ENCODE data around the gene SLC6A8. TPM values are rescaled to one million over a fixed set of nuclear protein-coding genes. Genes with fewer than 3 reads are reported as not detected.
"Not testable (repeated sequence)": the region's sequence is repeated elsewhere in the genome, so short reads cannot be mapped to it uniquely, and the experiment has no call there.

The SLC6A8 gene
- total RNA-seq, 1 donor from 2014 or later = 22.0 TPM

- DNase-seq = no peak
Observed at GRCh38 chrX:153693216-153694086, 5.7 kb downstream of the SLC6A8 start.

DNA sequence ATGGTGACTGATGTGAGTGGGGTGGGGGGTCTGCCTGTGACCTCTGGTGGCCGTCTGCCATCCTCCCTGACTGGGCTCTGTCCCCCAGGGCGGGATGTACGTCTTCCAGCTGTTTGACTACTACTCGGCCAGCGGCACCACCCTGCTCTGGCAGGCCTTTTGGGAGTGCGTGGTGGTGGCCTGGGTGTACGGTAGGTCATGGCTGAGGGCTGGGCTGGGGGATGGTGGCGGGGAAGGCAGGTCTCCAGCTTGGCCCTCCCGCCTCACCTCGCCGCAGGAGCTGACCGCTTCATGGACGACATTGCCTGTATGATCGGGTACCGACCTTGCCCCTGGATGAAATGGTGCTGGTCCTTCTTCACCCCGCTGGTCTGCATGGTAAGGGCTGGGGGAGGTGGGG, 6.5 kb downstream of the SLC6A8 start:
- DNase-seq = not testable (repeated sequence)

- no peak for DNase-seq
Observed at GRCh38 chrX:153694687-153695270, 7.1 kb downstream of the SLC6A8 start.

- DNase-seq = no peak
Observed at GRCh38 chrX:153696100-153696499, 8.4 kb downstream of the SLC6A8 start.

DNA sequence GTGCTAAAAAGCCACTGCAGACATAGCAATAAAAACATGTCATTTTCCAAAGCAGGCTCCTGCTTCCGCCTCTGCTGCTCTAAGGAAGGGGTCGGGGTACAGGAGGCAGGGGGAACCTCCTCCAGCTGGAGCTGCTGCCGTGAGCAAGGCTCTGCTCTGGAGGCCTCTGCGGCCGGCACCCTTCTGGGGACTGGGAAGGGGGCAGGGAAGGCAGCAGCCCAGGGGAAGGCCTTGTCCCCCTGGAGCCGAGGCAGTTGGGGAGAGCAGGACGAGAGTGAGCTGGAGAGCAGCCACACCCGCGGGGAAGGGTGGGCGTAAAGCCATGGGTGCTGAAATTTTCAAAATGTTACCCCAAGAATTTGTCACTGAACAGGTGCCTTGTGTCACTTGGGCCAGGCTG, 8.8 kb downstream of the SLC6A8 start:
- DNase-seq = not testable (repeated sequence)

DNA sequence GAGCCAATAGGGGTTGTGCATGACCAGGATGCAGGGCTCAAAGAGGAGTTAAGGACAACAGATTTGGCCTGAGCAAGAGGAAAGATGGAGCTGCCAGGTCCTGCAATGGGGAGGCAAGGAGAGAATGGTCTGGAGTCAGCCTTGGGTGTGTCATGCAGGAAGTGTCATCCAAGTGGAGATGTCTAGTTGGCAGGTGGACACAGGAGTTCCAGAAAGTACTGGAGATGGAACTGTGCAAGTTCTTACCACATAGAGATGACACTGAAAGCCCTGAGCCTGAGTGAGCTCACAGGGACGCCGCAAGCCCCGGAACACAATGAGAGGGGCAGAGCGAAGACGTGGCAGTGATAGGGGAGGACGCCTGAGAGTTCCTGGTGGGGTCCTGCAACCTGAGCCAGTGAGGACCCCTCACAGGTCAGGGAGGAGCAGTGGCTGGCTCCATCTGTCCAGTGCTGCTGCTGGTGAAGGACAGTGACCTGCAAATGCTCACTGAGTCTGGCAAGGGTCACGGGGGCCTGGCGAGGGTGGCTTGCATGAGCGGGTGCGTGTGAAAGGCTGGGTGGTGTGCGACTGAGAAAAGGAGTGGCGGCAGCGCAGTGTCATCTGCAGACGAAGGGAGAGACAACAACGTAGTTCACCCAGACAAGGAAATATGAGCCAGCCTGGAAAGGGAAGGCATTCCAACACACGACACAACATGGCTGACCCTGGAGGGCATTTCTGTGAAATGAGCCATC, 9.4 kb downstream of the SLC6A8 start:
- not testable (repeated sequence) for DNase-seq

GRCh38 chrX:153697924-153698865, 10.5 kb downstream of the SLC6A8 start:
- no peak for DNase-seq

DNA sequence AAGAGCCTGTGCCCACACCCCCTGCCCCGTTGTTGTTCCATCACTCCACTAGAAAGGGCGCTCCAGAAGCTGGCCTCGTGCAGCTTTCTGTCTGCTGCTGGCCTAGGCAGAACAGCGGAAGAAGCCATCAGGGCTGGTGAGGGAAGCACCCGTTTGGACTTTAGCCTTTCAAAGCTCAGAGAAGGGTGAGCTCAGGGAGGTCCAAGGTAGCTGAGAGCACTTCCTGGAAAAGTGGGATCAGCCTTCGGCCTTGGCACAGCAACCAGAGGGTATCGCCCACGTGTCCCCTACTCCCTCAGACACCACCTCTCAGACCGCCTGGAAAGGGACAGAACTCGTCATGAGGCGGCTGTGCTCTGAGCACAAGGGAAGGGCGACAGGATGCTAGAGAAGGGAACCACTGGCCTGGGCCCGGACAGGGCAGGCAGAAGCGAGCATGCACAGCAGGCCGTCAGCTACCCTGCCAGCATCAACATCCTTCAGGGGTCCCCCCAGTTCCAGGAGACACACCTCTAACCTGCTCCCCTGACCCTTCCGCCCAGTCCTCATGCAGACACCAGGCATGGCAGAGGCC, 11.6 kb downstream of the SLC6A8 start:
- not testable (repeated sequence) for DNase-seq

- not testable (repeated sequence) for DNase-seq
Observed at GRCh38 chrX:153699784-153700371, 12.2 kb downstream of the SLC6A8 start.

- DNase-seq = no peak
Observed at GRCh38 chrX:153700376-153700945, 12.7 kb downstream of the SLC6A8 start.

- no peak for DNase-seq
Observed at GRCh38 chrX:153700967-153701366, 13.2 kb downstream of the SLC6A8 start.

GRCh38 chrX:153701706-153702105, 14.0 kb downstream of the SLC6A8 start:
- no peak for DNase-seq

DNA sequence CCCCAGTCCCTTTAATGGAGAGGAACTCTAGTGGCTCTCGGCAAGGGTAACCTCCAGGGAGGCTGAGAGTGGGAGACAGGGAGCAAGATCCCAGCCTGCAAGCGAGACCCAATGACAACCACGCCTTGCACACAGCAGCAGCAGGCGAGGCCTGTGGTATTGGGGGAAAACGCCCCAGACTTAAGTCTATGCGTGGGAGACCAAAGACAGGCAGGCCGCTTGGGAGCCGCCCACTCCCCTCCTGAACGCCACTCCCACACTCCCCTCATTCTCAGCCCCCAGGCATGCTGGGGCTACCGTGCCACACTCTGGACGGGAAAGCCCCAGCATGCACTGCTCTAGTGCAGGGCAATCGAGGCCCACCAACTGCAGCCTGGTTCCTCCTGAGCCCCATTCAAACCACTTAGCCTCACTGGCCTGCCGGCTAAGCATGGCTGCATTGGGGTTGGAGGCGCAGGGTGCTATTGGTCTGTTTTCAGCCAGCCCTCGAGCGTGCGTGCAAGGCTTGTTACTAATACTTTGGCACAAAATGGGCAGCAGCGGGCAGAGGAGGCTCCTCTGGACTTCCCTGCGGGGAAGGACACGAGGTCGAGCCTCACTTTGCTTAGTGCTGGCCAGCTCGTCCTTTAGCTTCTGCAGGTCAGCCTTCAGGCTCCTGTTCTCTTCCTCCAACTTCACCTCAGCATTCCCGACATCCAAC, 14.8 kb downstream of the SLC6A8 start:
- no peak for DNase-seq

GRCh38 chrX:153703036-153703370, 15.3 kb downstream of the SLC6A8 start:
- no peak for DNase-seq

- no peak for DNase-seq
Observed at GRCh38 chrX:153704021-153704526, 16.3 kb downstream of the SLC6A8 start.

GRCh38 chrX:153704631-153705402, 17.1 kb downstream of the SLC6A8 start:
- DNase-seq = not testable (repeated sequence)

GRCh38 chrX:153705403-153706060, 17.8 kb downstream of the SLC6A8 start:
- not testable (repeated sequence) for DNase-seq

DNA sequence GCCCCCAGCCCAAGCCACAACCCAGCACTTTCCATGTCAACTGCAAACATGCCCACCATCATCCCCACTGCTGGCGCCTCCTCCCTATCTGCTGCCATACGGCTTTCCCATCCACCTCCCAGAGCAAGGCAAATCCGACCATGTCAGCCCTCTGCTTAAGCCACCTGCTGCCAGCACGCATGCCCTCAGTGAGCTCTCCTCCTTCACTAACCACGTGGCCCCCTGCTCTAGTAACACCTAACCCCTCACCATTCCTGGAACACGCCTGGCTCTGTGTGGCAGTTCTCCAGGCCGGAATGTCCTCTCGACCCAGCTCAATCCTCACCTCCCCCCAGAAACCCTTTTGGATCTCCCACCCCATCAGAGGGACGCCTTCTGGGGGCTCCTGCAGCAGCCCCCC, 19.1 kb downstream of the SLC6A8 start:
- no peak for DNase-seq

DNA sequence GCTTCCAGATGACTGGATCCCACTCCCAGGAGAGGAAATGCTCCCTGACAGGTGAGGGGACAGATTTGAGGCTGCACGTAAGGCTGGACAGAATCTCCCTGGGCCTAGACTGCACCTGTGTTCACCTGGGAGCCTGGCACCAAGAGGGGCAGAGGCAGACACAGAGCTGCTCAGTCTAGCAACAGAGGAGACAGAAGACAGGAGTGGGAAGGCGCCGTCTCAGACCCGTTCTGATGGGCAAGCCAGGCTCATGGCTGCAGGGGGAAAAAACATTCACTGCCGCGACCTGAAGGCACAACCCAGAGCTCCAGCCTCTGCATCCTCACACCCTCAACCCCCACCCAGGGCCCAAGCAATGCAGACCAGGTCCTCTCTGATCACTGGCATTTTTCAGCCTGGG, 19.7 kb downstream of the SLC6A8 start:
- no peak for DNase-seq
